Parathyroid adenoma (tissue), 2 donors: ENCODE measurements around the gene GSTT4.

ENCODE experiments used
- H2AFZ ChIP-seq: fragments of 300-600 bp; sonication (generic); one replicate; pipeline ENCODE4 v1.7.0; 2017; ENCODE audit warnings: antibody characterized with exemption, mild to moderate bottlenecking
- H3K27ac ChIP-seq: fragments of 300-600 bp; sonication (generic); one replicate; pipeline ENCODE4 v1.7.0; 2017
- H3K27me3 ChIP-seq: fragments of 300-600 bp; sonication (generic); one replicate; pipeline ENCODE4 v1.7.0; 2017; ENCODE audit warnings: low read length; ENCODE audit not compliant: control insufficient read depth, insufficient read depth
- H3K36me3 ChIP-seq: fragments of 300-600 bp; sonication (generic); one replicate; pipeline ENCODE4 v1.7.0; 2017; ENCODE audit warnings: low read length; ENCODE audit not compliant: control insufficient read depth, insufficient read depth
- H3K4me1 ChIP-seq: fragments of 300-600 bp; sonication (generic); one replicate; pipeline ENCODE4 v1.7.0; 2017; ENCODE audit warnings: control low read depth
- H3K4me2 ChIP-seq: fragments of 300-600 bp; sonication (generic); one replicate; pipeline ENCODE4 v1.7.0; 2017; ENCODE audit warnings: low read length
- H3K4me3 ChIP-seq: fragments of 300-600 bp; sonication (generic); one replicate; pipeline ENCODE4 v1.7.0; 2017; ENCODE audit warnings: low read depth, low read length
- H3K79me2 ChIP-seq: fragments of 300-600 bp; sonication (generic); one replicate; pipeline ENCODE4 v1.7.0; 2017; ENCODE audit warnings: control low read depth
- H3K9ac ChIP-seq: fragments of 300-600 bp; sonication (generic); one replicate; pipeline ENCODE4 v1.7.0; 2017; ENCODE audit warnings: mild to moderate bottlenecking
- H3K9me3 ChIP-seq: fragments of 300-600 bp; sonication (generic); one replicate; pipeline ENCODE4 v1.7.0; 2017; ENCODE audit warnings: low read length; ENCODE audit not compliant: control insufficient read depth
- CTCF ChIP-seq: fragments of 300-600 bp; sonication (generic); IDR thresholded peaks from one replicate; pipeline ENCODE4 v1.7.0; 2017; ENCODE audit warnings: antibody characterized with exemption, mild to moderate bottlenecking
- donor health status: primary hyperparathyroidism.

Gene GSTT4

GRCh38 chr22:24021304-24021703 is 16.1 kb upstream of the GSTT4 start:
- Histone ChIP-seq H3K4me1 (no peaks in the 10 kb centered on the region), H2AFZ (no peak overlapping the region), H3K27ac (no peak overlapping the region), H3K9me3 (no peaks in the 10 kb centered on the region), H3K4me2 (no peak overlapping the region), H3K4me3 (no peak overlapping the region), H3K36me3 (no peaks in the 10 kb centered on the region), H3K9ac (no peak overlapping the region), H3K79me2 (peaks cover 9% of the 10 kb centered on the region), H3K27me3 (no peaks in the 10 kb centered on the region)
- no peak for TF ChIP-seq CTCF

GRCh38 chr22:24016156-24016555 is 10.9 kb upstream of the GSTT4 start:
- TF ChIP-seq CTCF: no peak

GRCh38 chr22:24011735-24012068 is 6.4 kb upstream of the GSTT4 start:
- H3K27ac ChIP-seq: peak overlapping the region; percentile 56
- peaks cover 4% of the 10 kb centered on the region for H3K79me2 ChIP-seq
- no peak overlapping the region for H3K9ac ChIP-seq
- H3K4me3 ChIP-seq: peak overlapping the region; percentile 97
- no peak for TF ChIP-seq CTCF
- peak overlapping the region; percentile 89 for H2AFZ ChIP-seq
- no peaks in the 10 kb centered on the region for H3K9me3 ChIP-seq
- no peaks in the 10 kb centered on the region for H3K27me3 ChIP-seq
- no peaks in the 10 kb centered on the region for H3K36me3 ChIP-seq
- peak overlapping the region; percentile 95 for H3K4me2 ChIP-seq
- no peaks in the 10 kb centered on the region for H3K4me1 ChIP-seq

More at GRCh38 chr22:24016156-24016555, 10.9 kb upstream of the GSTT4 start:
- Histone ChIP-seq H3K9me3 (no peaks in the 10 kb centered on the region), H3K4me2 (no peak overlapping the region), H3K36me3 (no peaks in the 10 kb centered on the region), H3K27me3 (no peaks in the 10 kb centered on the region), H3K4me3 (no peak overlapping the region), H3K9ac (no peak overlapping the region), H3K4me1 (no peaks in the 10 kb centered on the region), H3K27ac (no peak overlapping the region), H3K79me2 (peaks cover 7% of the 10 kb centered on the region), H2AFZ (no peak overlapping the region)

GRCh38 chr22:24010018-24010391 is 4.8 kb upstream of the GSTT4 start:
- Histone ChIP-seq H3K9ac (no peak overlapping the region), H3K9me3 (no peaks in the 10 kb centered on the region), H3K36me3 (no peaks in the 10 kb centered on the region), H3K4me1 (no peaks in the 10 kb centered on the region), H3K4me2 (no peak overlapping the region), H3K79me2 (peaks cover 4% of the 10 kb centered on the region), H3K27me3 (no peaks in the 10 kb centered on the region), H3K27ac (no peak overlapping the region), H2AFZ (no peak overlapping the region), H3K4me3 (no peak overlapping the region)
- TF ChIP-seq CTCF: no peak

- H3K4me1 ChIP-seq: no peaks in the 10 kb centered on the region
Observed at GRCh38 chr22:24009227-24010017, 4.2 kb upstream of the GSTT4 start.

More at GRCh38 chr22:24009227-24010017, 4.2 kb upstream of the GSTT4 start:
- Histone ChIP-seq H3K27me3 (no peaks in the 10 kb centered on the region), H3K79me2 (peaks cover 4% of the 10 kb centered on the region), H3K9me3 (no peaks in the 10 kb centered on the region), H3K9ac (no peak overlapping the region), H3K27ac (no peak overlapping the region), H3K36me3 (no peaks in the 10 kb centered on the region), H2AFZ (no peak overlapping the region), H3K4me2 (no peak overlapping the region), H3K4me3 (no peak overlapping the region)
- TF ChIP-seq CTCF: no peak
